ENCODE results near the gene DCAF8L1.
"Not testable (repeated sequence)": the region's sequence is repeated elsewhere in the genome, so short reads cannot be mapped to it uniquely, and the experiment has no call there.

The DCAF8L1 gene

GRCh38 chrX:27968878-27969277 lies 12.4 kb downstream of the DCAF8L1 start:
- Histone ChIP-seq H3K36me3 (replicated peaks) (no peaks in the 10 kb centered on the region), H3K27me3 (replicated peaks) (no peaks in the 10 kb centered on the region), H3K4me3 (ENCODE audit: low read depth, low read length) (no peak overlapping the region), H3K27ac (no peak overlapping the region)
- no peak for DNase-seq
- TF ChIP-seq, protein P1, sequence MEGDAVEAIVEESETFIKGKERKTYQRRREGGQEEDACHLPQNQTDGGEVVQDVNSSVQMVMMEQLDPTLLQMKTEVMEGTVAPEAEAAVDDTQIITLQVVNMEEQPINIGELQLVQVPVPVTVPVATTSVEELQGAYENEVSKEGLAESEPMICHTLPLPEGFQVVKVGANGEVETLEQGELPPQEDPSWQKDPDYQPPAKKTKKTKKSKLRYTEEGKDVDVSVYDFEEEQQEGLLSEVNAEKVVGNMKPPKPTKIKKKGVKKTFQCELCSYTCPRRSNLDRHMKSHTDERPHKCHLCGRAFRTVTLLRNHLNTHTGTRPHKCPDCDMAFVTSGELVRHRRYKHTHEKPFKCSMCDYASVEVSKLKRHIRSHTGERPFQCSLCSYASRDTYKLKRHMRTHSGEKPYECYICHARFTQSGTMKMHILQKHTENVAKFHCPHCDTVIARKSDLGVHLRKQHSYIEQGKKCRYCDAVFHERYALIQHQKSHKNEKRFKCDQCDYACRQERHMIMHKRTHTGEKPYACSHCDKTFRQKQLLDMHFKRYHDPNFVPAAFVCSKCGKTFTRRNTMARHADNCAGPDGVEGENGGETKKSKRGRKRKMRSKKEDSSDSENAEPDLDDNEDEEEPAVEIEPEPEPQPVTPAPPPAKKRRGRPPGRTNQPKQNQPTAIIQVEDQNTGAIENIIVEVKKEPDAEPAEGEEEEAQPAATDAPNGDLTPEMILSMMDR (IDR thresholded peaks at IDR 0.05; ENCODE audit: low read depth, low read length, missing control alignments) = no peak
- in situ Hi-C loops (cut with HindIII; ENCODE audit: low pct_ligation_motif_present, low sequenced_read_pairs) = no loop called here

DNA sequence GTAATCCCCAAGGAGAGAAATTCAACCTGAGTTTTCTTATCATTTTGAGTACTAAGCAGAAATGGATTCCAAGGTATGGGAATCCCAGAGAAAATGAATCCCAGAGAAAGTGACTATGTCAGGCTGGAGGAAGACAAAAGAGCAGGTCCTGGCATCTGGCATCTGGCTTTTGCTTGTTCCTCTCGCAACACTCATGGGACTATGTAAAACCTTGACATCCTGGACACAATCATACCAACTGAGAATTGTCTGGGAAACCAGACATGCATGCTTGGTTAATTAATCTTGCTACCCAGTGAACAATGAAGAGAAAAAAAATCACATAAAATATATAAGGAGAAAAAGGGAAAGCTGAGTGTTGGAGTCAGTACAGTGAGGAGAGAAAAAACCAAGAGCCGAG lies 12.9 kb downstream of the DCAF8L1 start:
- no peaks in the 10 kb centered on the region for H3K36me3 ChIP-seq (replicated peaks)
- no peaks in the 10 kb centered on the region for H3K27me3 ChIP-seq (replicated peaks)
- no peak overlapping the region for H3K4me3 ChIP-seq (ENCODE audit: low read depth, low read length)
- in situ Hi-C loops (cut with HindIII; ENCODE audit: low pct_ligation_motif_present, low sequenced_read_pairs) = no loop called here
- no peak overlapping the region for H3K27ac ChIP-seq
- TF ChIP-seq, protein P1 (IDR thresholded peaks at IDR 0.05; ENCODE audit: low read depth, low read length, missing control alignments) = no peak
- DNase-seq = no peak

DNA sequence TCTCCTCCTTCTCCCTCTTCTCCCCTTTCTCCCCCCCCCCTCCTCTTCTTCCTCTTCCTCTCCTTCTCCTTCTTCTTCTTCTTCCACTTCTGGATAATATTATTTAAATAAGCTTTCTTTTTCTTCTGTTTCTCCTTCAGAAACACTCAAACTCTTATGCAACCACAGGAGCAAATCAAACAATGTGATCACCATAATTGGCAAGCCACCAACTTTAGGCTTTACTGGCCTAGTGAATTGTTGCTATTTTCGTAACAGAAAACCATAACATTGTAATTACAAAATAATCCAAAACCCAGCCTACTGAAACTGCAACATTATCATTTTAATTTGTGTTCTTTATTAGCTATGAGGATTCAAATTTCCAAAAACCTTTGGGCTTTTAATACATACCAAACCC lies 14.3 kb downstream of the DCAF8L1 start:
- TF ChIP-seq, protein P1 (IDR thresholded peaks at IDR 0.05; ENCODE audit: low read depth, low read length, missing control alignments) = no peak
- in situ Hi-C loops (cut with HindIII; ENCODE audit: low pct_ligation_motif_present, low sequenced_read_pairs) = no loop called here
- peak; percentile 24 for DNase-seq
- H3K27me3 ChIP-seq (replicated peaks) = no peaks in the 10 kb centered on the region
- no peak overlapping the region for H3K4me3 ChIP-seq (ENCODE audit: low read depth, low read length)
- no peaks in the 10 kb centered on the region for H3K36me3 ChIP-seq (replicated peaks)
- H3K27ac ChIP-seq = no peak overlapping the region

GRCh38 chrX:27966492-27966891 lies 14.8 kb downstream of the DCAF8L1 start:
- TF ChIP-seq, protein P1 (IDR thresholded peaks at IDR 0.05; ENCODE audit: low read depth, low read length, missing control alignments) = no peak
- H3K27me3 ChIP-seq (replicated peaks) = no peaks in the 10 kb centered on the region
- H3K27ac ChIP-seq = no peak overlapping the region
- H3K36me3 ChIP-seq (replicated peaks) = no peaks in the 10 kb centered on the region
- in situ Hi-C loops (cut with HindIII; ENCODE audit: low pct_ligation_motif_present, low sequenced_read_pairs) = no loop called here
- no peak overlapping the region for H3K4me3 ChIP-seq (ENCODE audit: low read depth, low read length)
- DNase-seq = no peak

GRCh38 chrX:27965348-27965747 lies 15.9 kb downstream of the DCAF8L1 start:
- H3K27me3 ChIP-seq (replicated peaks); H3K27ac ChIP-seq; H3K4me3 ChIP-seq (ENCODE audit: low read depth, low read length); DNase-seq; H3K36me3 ChIP-seq (replicated peaks); in situ Hi-C loops (cut with HindIII; ENCODE audit: low pct_ligation_motif_present, low sequenced_read_pairs): not testable (repeated sequence)

DNA sequence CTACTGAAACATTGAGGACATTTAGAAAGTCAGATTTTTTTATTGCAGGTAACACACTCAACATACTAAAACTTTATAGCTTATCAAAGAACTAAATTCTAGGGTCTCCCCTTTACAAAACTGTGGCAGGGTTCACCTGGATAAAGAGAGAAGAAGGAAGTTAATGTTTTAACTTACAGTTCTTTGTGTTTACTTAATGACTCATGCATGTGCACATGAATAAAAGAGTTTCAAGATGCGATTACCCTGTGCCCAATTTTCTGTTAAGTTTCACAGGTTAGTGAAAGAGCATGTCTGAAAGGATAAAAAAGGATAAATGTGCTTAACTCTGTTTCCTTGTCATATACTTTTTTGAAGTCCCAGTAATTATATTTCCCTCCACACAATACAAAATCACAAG lies 16.8 kb downstream of the DCAF8L1 start:
- Histone ChIP-seq H3K4me3 (ENCODE audit: low read depth, low read length) (no peak overlapping the region), H3K27me3 (replicated peaks) (no peaks in the 10 kb centered on the region), H3K27ac (no peak overlapping the region), H3K36me3 (replicated peaks) (no peaks in the 10 kb centered on the region)
- in situ Hi-C loops (cut with HindIII; ENCODE audit: low pct_ligation_motif_present, low sequenced_read_pairs) = no loop called here
- no peak for DNase-seq
- TF ChIP-seq, protein P1 (IDR thresholded peaks at IDR 0.05; ENCODE audit: low read depth, low read length, missing control alignments) = no peak

- H3K4me3 ChIP-seq (ENCODE audit: low read depth, low read length); DNase-seq; in situ Hi-C loops (cut with HindIII; ENCODE audit: low pct_ligation_motif_present, low sequenced_read_pairs); H3K27me3 ChIP-seq (replicated peaks); H3K27ac ChIP-seq; H3K36me3 ChIP-seq (replicated peaks): not testable (repeated sequence)
Measured at GRCh38 chrX:27960410-27960809, 20.8 kb downstream of the DCAF8L1 start.

Data from brain microvascular endothelial cell (primary cell).